ENCODE data around the gene PCBP1. TPM values are rescaled to one million over a fixed set of nuclear protein-coding genes. Genes with fewer than 3 reads are reported as not detected.

The PCBP1 gene
- total and polyA plus RNA-seq, 9 of the 15 experiments (the other 6 are each of a cell fraction or from before 2014, with no cell fraction given) = 19.2 to 407 (median 78.1) TPM

DNA sequence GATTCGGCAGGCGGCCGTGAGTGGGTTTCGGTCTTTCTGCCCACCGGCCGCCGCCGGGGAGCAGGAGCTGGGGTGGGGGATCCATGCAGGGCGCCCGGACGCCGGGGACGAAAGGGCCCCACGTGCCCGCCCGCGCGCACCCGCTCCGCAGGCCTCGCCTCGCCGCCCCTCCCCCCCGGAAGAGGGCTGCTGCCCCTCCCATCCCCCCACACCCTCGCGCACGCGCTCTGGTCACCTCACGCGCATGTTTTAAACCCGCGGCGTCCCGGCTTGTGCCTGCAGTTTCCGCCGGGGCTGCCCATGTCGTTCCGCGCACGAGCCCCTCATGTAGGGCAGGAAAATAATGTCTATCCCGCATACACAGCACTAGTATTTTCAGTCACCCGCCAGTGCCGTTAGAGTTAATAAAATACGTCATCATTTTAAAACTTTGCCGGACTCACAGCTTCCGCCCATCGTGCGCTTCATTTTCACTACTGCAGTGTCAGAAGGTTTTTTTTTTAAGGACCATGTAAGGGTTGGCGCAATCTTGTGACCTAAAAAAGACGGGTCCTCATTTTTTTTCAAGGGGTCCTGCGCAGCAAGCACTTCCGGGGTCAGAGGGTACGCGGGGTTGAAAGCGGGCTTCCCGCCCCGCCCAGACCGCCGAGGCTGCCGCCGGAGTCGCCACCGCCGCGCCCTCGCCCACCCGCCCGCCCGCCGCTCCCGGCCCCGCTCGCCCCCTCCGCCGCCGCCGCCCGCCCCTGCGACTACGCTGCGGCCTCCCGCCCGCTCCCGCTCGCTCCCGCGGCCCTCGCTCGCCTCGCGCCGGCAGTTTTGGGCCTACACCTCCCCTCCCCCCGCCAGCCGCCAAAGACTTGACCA lies at the start of gene PCBP1 (continued):
- TF ChIP-seq HCFC1 (IDR thresholded peaks at IDR 0.05; ENCODE audit: low read depth, low read length) (peak; percentile 72), JUN (IDR thresholded peaks at IDR 0.05; ENCODE audit: borderline replicate concordance, low read depth, low read length) (peak; percentile 49; the same call in 1 of the 2 replicates), JUN (CRISPR knock-in tag; IDR thresholded peaks at IDR 0.05; ENCODE audit: borderline replicate concordance) (no peak), ZNF140 (CRISPR knock-in tag; IDR thresholded peaks at IDR 0.05) (no peak), ZNF584 (CRISPR knock-in tag; IDR thresholded peaks at IDR 0.05; ENCODE audit: low read depth) (no peak), GTF2E2 (tag; IDR thresholded peaks at IDR 0.05) (peak; percentile 92; the same call in 1 of the 2 replicates), FOXP1 (CRISPR knock-in tag; IDR thresholded peaks at IDR 0.05) (0 out of 2 replicates have a peak, but pooled peaks have one; percentile 52), EWSR1 (IDR thresholded peaks at IDR 0.05; ENCODE audit: borderline replicate concordance, low read depth, partially characterized antibody) (no peak), JUND (IDR thresholded peaks at IDR 0.05; ENCODE audit: borderline replicate concordance, low read depth, low read length) (no peak; the same call in 1 of the 2 replicates), JUND (tag; IDR thresholded peaks at IDR 0.05; ENCODE audit: borderline replicate concordance, low read depth, low read length) (no peak; the same call in 1 of the 3 replicates), TEAD1 (CRISPR knock-in tag; IDR thresholded peaks at IDR 0.05) (no peak), FUS (optimal IDR thresholded peaks at IDR 0.05; ENCODE audit: low read depth, low read length) (no peak)
- TF ChIP-seq, protein P1, sequence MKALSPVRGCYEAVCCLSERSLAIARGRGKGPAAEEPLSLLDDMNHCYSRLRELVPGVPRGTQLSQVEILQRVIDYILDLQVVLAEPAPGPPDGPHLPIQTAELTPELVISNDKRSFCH (CRISPR knock-in tag; IDR thresholded peaks at IDR 0.05) = no peak
- TF ChIP-seq, protein P1 (tag; IDR thresholded peaks at IDR 0.05) = no peak
- TF ChIP-seq, protein P2, sequence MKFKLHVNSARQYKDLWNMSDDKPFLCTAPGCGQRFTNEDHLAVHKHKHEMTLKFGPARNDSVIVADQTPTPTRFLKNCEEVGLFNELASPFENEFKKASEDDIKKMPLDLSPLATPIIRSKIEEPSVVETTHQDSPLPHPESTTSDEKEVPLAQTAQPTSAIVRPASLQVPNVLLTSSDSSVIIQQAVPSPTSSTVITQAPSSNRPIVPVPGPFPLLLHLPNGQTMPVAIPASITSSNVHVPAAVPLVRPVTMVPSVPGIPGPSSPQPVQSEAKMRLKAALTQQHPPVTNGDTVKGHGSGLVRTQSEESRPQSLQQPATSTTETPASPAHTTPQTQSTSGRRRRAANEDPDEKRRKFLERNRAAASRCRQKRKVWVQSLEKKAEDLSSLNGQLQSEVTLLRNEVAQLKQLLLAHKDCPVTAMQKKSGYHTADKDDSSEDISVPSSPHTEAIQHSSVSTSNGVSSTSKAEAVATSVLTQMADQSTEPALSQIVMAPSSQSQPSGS (CRISPR knock-in tag; IDR thresholded peaks at IDR 0.05) = no peak
- TF ChIP-seq, protein P3, sequence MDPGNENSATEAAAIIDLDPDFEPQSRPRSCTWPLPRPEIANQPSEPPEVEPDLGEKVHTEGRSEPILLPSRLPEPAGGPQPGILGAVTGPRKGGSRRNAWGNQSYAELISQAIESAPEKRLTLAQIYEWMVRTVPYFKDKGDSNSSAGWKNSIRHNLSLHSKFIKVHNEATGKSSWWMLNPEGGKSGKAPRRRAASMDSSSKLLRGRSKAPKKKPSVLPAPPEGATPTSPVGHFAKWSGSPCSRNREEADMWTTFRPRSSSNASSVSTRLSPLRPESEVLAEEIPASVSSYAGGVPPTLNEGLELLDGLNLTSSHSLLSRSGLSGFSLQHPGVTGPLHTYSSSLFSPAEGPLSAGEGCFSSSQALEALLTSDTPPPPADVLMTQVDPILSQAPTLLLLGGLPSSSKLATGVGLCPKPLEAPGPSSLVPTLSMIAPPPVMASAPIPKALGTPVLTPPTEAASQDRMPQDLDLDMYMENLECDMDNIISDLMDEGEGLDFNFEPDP (CRISPR knock-in tag; IDR thresholded peaks at IDR 0.05) = no peak
- TF ChIP-seq, protein P4, sequence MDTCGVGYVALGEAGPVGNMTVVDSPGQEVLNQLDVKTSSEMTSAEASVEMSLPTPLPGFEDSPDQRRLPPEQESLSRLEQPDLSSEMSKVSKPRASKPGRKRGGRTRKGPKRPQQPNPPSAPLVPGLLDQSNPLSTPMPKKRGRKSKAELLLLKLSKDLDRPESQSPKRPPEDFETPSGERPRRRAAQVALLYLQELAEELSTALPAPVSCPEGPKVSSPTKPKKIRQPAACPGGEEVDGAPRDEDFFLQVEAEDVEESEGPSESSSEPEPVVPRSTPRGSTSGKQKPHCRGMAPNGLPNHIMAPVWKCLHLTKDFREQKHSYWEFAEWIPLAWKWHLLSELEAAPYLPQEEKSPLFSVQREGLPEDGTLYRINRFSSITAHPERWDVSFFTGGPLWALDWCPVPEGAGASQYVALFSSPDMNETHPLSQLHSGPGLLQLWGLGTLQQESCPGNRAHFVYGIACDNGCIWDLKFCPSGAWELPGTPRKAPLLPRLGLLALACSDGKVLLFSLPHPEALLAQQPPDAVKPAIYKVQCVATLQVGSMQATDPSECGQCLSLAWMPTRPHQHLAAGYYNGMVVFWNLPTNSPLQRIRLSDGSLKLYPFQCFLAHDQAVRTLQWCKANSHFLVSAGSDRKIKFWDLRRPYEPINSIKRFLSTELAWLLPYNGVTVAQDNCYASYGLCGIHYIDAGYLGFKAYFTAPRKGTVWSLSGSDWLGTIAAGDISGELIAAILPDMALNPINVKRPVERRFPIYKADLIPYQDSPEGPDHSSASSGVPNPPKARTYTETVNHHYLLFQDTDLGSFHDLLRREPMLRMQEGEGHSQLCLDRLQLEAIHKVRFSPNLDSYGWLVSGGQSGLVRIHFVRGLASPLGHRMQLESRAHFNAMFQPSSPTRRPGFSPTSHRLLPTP (IDR thresholded peaks at IDR 0.05; ENCODE audit: borderline replicate concordance, extremely low read depth, insufficient read length) = no peak
- TF ChIP-seq, protein P5, sequence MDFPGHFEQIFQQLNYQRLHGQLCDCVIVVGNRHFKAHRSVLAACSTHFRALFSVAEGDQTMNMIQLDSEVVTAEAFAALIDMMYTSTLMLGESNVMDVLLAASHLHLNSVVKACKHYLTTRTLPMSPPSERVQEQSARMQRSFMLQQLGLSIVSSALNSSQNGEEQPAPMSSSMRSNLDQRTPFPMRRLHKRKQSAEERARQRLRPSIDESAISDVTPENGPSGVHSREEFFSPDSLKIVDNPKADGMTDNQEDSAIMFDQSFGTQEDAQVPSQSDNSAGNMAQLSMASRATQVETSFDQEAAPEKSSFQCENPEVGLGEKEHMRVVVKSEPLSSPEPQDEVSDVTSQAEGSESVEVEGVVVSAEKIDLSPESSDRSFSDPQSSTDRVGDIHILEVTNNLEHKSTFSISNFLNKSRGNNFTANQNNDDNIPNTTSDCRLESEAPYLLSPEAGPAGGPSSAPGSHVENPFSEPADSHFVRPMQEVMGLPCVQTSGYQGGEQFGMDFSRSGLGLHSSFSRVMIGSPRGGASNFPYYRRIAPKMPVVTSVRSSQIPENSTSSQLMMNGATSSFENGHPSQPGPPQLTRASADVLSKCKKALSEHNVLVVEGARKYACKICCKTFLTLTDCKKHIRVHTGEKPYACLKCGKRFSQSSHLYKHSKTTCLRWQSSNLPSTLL (IDR thresholded peaks at IDR 0.05) = no peak

Data from K562 (cell line).